RKO (cell line): Measurements from ENCODE around the gene CSNK1G1.
"Not testable (repeated sequence)": the region's sequence is repeated elsewhere in the genome, so short reads cannot be mapped to it uniquely, and the experiment has no call there.

ENCODE experiments used
- DNase-seq: peaks from one replicate; pipeline ENCODE4 v3.0.0-alpha.2; 2016; ENCODE audit warnings: low spot score

CSNK1G1 gene

GRCh38 chr15:64237677-64238076, 118.3 kb downstream of the CSNK1G1 start:
- DNase-seq, result no peak

GRCh38 chr15:64236156-64236894, 119.6 kb downstream of the CSNK1G1 start:
- DNase-seq, result no peak

DNA sequence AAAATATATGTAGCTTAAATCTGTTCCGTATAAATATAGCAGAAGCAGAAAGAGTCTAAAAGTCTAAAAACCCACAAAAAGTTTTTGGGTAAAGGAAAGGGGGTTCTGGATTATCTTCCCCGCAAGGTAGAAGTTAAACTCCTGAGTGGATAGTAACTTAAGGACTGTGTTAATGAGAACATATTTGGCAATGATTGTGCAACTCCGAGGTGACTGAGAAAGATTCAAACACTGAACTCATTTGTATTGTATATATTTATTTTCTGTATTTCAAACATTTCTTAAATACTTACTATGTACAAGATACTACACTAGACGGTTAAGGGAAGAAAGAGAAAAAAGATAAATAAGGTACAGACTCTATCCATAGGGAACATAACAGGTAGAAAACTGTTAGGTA, 120.4 kb downstream of the CSNK1G1 start:
- DNase-seq, result no peak

DNA sequence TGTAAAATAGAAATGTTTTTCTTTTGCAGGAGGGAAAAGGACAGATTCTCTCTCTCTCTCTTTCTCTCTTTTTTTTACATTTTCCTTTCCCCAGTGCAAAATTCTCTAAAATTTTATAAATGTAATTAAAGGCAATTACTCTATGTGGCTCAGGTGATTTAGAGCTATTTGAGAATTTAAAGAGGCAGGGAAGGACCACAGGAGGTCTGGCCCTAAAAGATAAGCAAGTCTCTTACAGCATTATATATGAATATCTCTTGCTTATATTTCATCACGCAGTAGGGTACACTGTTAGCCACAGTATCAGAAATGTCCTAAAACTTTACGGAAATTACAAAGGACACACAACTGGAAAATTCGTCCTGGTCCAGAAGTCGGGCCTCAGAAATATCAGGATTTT, 122.7 kb downstream of the CSNK1G1 start:
- no peak for DNase-seq

GRCh38 chr15:64232400-64232799, 123.6 kb downstream of the CSNK1G1 start:
- peak; percentile 65 for DNase-seq

DNA sequence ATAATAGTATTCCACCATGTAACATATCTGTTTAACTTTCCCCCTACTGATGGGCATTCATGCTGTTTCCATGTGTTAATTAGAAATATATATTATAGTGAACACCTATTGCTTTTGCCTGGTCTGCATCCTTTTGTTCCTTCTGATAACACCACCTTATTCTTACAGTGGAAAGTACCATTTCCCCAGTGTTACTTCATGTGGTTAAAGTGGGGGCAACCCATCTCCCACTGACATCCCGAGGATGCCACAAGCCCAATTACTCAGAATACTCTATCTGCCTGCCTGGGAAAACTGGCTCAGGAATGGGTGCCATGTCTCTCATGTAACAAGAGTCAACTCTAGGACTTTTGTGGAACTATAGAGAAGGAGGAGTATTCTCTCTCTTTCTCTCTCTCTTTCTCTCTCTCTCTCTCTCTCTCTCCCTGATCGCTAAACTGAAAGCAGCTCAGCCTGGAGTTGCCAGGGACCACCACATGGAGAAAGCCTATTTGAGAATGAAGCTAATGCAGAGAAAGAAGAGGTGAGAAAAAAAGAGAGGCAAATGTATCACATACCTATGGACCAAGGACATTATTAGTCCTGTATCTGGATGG, 126.7 kb downstream of the CSNK1G1 start:
- no peak for DNase-seq

DNA sequence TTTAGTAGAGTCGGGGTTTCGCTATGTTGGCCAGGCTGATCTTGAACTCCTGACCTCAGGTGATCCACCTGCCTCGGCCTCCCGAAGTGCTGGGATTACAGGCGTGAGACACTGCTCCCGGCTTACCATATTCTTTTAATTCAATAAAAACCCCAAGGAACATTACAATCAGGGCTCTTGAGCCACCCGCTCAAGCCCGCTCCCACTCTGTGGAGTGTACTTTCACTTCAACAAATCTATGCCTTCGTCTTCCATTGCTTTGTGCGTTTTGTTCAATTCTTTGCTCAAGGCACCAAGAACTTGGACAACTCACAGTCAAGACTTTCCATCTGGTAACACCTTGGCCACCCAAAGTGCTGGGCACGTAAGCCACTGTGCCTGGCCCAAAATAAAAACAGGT, 130.2 kb downstream of the CSNK1G1 start:
- DNase-seq, result no peak

GRCh38 chr15:64224511-64224910, 131.5 kb downstream of the CSNK1G1 start:
- DNase-seq, result no peak

DNA sequence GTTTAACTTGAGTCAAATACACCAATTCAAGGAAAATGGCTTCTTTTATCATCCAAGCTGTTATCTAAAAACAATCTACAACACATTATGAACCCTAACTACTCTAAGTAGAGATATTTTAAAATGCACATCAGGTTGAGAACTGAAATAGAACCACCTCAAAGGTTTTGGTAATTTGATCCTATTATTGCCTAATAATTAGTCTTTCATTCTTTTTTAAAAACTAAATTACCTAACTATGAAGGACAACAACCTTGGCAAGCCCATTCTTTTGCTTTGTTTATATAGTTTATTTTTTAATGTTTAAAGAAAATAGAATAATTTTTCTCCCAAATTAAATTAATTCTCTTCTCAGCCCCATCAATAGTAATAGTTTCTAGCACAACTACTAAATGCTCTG, 132.1 kb downstream of the CSNK1G1 start:
- no peak for DNase-seq

DNA sequence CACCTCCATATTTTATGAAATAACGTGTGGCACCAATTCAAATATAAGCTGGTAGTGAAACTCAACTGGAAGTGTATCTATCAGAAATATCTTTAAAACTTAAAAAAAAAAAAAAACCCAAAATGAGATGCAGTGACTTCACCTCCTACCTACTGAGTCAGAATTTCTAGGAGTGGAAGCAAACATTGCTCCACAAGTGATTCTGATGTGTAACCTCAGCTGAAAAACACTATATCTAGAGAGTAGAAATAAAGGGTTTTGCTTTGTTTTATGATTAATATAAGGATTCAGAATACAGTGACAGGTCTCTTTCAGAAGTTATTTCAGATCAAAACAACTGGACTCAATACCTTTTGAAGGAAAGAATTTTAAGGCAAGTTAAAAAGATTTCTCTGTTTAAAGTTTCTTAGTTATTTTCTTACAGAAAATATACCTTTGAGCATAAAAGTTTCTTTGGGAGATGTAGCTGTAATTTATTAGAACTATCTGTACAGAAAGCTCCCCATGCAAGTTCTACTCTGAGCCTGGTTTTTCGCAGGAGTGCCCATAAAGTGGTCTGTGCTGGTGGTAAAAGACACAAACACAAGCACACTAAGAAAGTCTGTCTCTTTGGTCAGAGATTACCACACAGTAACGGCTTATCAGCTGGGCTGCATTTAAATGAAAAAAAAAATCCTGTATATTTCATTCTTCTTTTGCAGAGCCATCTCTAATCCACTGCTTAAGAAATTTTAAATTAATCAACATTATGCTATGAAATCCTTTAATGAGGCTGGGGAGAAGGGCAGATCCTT, 133.2 kb downstream of the CSNK1G1 start:
- no peak for DNase-seq

- DNase-seq, result not testable (repeated sequence)
These were observed 134.1 kb downstream of the CSNK1G1 start for GRCh38 chr15:64221911-64222310.

GRCh38 chr15:64217429-64217750, 138.6 kb downstream of the CSNK1G1 start:
- DNase-seq, result not testable (repeated sequence)

GRCh38 chr15:64216730-64217428, 139.1 kb downstream of the CSNK1G1 start:
- no peak for DNase-seq

- DNase-seq, result no peak
These were observed 139.8 kb downstream of the CSNK1G1 start for GRCh38 chr15:64216196-64216595.

DNA sequence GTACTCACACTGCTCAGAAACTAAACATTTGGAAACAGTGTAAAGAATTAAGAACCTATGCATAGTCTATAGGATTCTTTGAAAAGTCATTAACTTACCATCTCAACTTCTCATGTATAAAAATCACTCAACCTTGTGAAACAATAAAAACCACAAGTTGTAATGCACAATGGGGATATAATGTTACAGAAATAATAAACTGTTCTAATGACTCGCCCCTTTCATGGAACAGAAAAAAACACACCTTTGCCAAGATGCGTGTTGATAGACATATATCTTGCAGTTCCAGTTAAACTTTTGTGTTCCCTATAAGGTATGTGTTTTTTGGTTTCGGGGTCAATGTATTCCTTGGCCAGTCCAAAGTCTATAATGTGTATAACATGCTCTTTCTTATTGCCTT, 142.3 kb downstream of the CSNK1G1 start:
- DNase-seq, result no peak

DNA sequence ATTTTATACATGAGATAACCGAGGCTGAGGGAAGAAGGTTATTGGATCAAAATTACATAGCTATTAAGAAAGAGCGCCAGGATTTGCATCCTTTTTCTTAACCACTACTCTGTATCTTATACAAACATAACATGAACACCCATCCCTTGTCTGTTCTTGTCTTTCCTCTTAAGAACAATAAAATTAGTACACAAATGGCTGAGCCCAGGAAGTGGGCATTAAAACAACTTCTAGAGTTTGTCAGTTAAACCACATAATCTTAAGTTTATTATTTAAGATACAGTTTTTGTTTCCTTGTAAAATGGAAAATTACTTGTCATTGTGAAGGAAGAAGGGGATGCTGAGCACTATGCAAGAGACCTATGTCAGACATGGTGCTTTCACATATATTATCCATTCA, 144.3 kb downstream of the CSNK1G1 start:
- no peak for DNase-seq

DNA sequence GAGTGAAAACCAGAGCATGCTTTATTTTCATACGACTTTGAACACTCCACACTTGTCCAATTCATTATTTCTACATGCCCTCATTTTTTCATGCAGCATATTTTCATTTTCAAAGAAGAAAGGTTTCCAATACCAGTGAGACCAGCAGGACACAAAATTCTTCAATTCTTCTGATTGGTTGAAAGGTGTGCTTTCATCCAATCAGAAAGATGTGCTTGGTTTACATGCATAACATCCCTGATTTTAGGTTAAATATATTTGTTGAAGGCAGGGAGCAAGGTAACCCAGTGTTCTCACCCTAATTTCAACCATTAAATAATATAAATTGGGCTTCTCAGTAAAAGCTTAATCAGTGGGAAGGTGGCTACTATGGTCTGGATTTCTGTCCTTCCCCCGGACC, 145.6 kb downstream of the CSNK1G1 start:
- no peak for DNase-seq

- DNase-seq, result peak; percentile 80
These were observed 146.2 kb downstream of the CSNK1G1 start for GRCh38 chr15:64209680-64210334.

DNA sequence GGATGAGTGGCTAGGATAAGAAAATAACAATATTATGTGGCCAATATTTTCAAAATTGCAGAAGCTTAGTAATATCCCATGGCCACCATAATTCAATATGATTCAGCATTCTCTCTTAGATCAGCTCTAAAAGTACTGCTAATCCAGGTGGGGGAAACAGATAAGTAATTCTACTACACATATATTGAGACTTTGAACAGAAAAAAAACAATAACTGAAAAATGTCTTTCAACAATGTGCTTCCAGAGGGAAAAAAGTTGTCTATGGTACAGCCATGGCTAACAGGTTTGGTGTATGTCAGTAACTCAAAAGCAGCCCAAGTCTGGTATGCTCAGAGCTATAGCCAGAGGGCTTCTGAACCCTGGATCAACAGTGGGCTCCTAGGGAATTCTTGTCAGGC, 150.8 kb downstream of the CSNK1G1 start:
- DNase-seq, result no peak

DNA sequence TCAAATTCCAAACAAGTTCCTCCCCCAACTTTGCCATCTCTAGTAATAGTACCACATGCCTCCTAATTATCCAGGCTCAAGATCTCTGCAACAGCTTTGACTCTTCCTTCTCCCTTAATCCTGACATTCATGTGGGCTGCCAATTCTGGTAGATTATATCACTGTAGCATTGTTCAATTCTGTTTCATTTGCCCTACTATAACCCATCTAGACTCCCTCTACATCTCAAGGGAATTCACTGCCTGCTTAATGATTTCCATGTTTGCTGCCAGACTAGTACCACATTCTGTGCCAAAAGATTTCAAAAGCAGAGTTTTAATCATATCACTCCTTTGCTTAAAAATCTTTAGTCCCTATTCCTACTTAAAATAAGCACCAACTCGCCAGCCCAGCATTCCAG, 158.5 kb downstream of the CSNK1G1 start:
- DNase-seq, result no peak

GRCh38 chr15:64193971-64194370, 162.0 kb downstream of the CSNK1G1 start:
- DNase-seq, result no peak
